Psoas muscle (tissue), 8 donors: Measurements from ENCODE around the gene GLDC. TPM values are rescaled to one million over a fixed set of nuclear protein-coding genes. Genes with fewer than 3 reads are reported as not detected.

Source experiments
- ATAC-seq, 4 donors: fragments of 200-7000 bp; cut with Tn5 transposase; one replicate each; pipeline ENCODE4 v1.9.1; 2020; ENCODE audit warnings: moderate library complexity in 3 of 4, mild to moderate bottlenecking in 2 of 4
- DNase-seq, 2 donors: peaks; one replicate each; pipeline ENCODE4 v3.0.0-alpha.2; 2020
- H3K27ac ChIP-seq: fragments of 200-600 bp; one replicate; pipeline ENCODE4 v1.8.0; 2022
- H3K27me3 ChIP-seq, 3 donors: fragments of 200-600 bp in 1 of 3; one replicate each; pipeline versions ENCODE4 v1.6.1 to v1.8.0; 2013 to 2022; ENCODE audit warnings: low read length in 2 of 3, mild to moderate bottlenecking in 2 of 3, moderate library complexity in 1 of 3; ENCODE audit not compliant: insufficient read depth in 3 of 3
- H3K36me3 ChIP-seq, 2 donors: fragments of 200-600 bp in 1 of 2; one replicate each; pipeline versions ENCODE4 v1.6.1 to v1.8.0; 2013 to 2022; ENCODE audit warnings: low read depth in 1 of 2, mild to moderate bottlenecking in 1 of 2, moderate library complexity in 1 of 2; ENCODE audit not compliant: insufficient read depth in 1 of 2
- H3K4me1 ChIP-seq: fragments of 200-600 bp; one replicate; pipeline ENCODE4 v1.8.0; 2022
- H3K4me3 ChIP-seq: fragments of 200-600 bp; one replicate; pipeline ENCODE4 v1.8.0; 2022; ENCODE audit warnings: mild to moderate bottlenecking
- H3K9me3 ChIP-seq: fragments of 200-600 bp; one replicate; pipeline ENCODE4 v1.8.0; 2022
- WGBS, 3 donors: extraction: QIAGEN DNeasy Blood & Tissue Kit; methylation state at CpG; one replicate each; pipeline versions ENCODE4 v1.1.6 to v1.1.7; 2013; 5-methylcytosine and 5-hydroxymethylcytosine counted together
- intact Hi-C, 2 donors: fragments of 100-400 bp; cut with DNase I; formaldehyde crosslinking; loops; one replicate each; pipeline versions ENCODE4 v1.11.0 to v1.14.2; 2022
- polyA plus RNA-seq, 3 donors: library from polyadenylated mRNA; stranded (reverse); fragments of 200-250 nt; gene quantifications; one replicate each; pipeline ENCODE4 v1.2.3, GENCODE V29; 2013
- total RNA-seq, 4 donors: library from RNA; stranded (reverse); fragmentation: NEBNext Ultra II Directional in 2 of 4; extraction: Animal tissue kit (Norgen Biotek cat#: 25700) in 2 of 4; gene quantifications; one replicate each; pipeline versions ENCODE4 v1.2.1 to v1.2.4, GENCODE V29; 2021 to 2023
- TF ChIP-seq, protein P1 (sequence below): fragments of 200-600 bp; IDR thresholded peaks from one replicate; pipeline ENCODE4 v1.8.0; 2022; ENCODE audit warnings: antibody characterized with exemption
- donor health status: healthy with polysubstance abuse.
- donor health status: DM: no; HTN: no; CAD: no; lungs with moderate emphysema.
- donor health status: Bipolar disorder and iron deficiency.
- donor health status: healthy.
- donor health status: DM: yes; HTN: yes; CAD: no.
- donor health status: DM: no; HTN: no; CAD: no.
- donor health status: DM: no; HTN: no; CAD: no.
- donor health status: DM: yes; HTN: yes; CAD: no.

The GLDC gene
- total and polyA plus RNA-seq, 7 donors = 0.30 to 2.3 (median 1.3) TPM

DNA sequence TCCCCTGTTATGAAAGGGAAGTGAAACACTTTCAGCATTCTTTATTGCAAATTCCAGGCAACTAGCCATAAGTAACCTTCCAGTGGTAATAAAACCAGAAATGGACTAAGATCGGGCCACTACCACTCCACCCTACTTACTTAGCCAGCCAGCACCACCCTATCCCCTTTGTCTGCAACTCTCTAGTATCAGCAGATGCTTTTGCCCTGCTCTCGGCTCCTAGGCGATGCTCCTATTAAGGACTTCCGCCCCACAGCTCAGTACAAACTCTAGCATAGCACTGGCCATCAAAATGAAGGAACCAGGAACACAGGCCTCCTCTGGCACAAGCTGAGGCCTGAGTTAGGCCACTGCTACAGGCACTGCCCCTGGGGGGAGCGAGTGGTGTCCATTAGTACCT is 81.2 kb downstream of the GLDC start:
- Histone ChIP-seq H3K4me3 (no peak overlapping the region), H3K27ac (no peak overlapping the region), H3K4me1 (no peaks in the 10 kb centered on the region), H3K36me3 (no peaks in the 10 kb centered on the region), H3K27me3 (peaks cover 0 to 2% (median 0%) of the 10 kb centered on the region in 3 donors), H3K9me3 (no peaks in the 10 kb centered on the region)
- TF ChIP-seq, protein P1, sequence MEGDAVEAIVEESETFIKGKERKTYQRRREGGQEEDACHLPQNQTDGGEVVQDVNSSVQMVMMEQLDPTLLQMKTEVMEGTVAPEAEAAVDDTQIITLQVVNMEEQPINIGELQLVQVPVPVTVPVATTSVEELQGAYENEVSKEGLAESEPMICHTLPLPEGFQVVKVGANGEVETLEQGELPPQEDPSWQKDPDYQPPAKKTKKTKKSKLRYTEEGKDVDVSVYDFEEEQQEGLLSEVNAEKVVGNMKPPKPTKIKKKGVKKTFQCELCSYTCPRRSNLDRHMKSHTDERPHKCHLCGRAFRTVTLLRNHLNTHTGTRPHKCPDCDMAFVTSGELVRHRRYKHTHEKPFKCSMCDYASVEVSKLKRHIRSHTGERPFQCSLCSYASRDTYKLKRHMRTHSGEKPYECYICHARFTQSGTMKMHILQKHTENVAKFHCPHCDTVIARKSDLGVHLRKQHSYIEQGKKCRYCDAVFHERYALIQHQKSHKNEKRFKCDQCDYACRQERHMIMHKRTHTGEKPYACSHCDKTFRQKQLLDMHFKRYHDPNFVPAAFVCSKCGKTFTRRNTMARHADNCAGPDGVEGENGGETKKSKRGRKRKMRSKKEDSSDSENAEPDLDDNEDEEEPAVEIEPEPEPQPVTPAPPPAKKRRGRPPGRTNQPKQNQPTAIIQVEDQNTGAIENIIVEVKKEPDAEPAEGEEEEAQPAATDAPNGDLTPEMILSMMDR = no peak
- intact Hi-C loops = no loop called here
- ATAC-seq (no peak), DNase-seq (no peak)
- WGBS, 3 donors = 85 to 89% (median 88%) methylated on average over 5 of the region's 5 CpGs

DNA sequence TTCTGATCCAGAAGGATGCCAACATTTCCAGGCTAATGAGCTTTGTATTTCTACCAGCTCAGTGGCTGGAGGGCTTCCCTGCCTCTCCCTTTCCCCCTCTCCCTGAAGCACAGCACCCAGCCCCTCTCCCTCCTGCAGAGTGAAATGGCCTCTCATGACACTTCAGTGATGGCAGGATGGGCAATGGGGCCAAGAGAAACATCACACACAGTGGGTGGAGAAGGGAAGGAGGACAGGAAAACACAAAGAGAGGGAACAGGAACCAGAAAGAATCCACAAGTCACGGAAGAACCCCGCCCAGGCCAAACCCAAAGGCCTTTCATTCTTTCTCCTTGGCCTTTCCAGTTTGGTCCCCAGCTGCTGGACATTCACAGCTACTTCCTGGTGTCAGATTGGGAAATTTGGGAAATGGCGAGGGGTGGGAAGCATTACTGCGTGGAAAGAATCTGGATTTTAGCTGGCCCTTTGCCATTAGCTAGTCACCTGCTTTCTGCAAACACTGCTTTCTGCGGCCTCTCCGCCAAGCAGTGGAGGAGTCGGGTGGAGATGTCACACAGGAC is 82.6 kb downstream of the GLDC start:
- H3K9me3 ChIP-seq = no peaks in the 10 kb centered on the region
- ATAC-seq = no peak
- TF ChIP-seq, protein P1 = no peak
- no peak overlapping the region for H3K27ac ChIP-seq
- no peaks in the 10 kb centered on the region for H3K4me1 ChIP-seq
- intact Hi-C loops = no loop called here
- peaks cover 0 to 2% (median 0%) of the 10 kb centered on the region in 3 donors for H3K27me3 ChIP-seq
- no peaks in the 10 kb centered on the region for H3K36me3 ChIP-seq
- no peak overlapping the region for H3K4me3 ChIP-seq
- DNase-seq = no peak
- WGBS, 3 donors = 77 to 82% (median 81%) methylated on average over 7 of the region's 7 CpGs

DNA sequence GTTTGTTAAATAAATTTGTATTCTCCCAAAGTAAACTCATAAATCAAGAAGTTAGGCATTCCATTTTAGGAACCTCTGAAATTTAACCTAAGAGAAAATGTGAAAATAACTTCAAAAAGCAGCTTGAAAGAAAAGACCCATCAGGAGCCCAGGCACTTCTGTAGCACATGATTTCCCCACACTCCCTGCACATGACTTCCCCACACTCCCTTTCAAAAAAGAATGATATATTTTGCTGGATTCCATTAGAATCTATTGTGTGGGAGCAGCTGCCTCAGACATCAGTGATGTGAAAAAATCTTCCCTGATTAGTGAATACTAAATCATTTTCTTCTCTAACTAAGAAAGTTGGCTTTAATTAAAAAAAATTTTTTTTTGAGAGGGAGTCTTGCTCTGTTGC is 83.3 kb downstream of the GLDC start:
- no peak overlapping the region for H3K4me3 ChIP-seq
- H3K4me1 ChIP-seq = no peaks in the 10 kb centered on the region
- DNase-seq (no peak), ATAC-seq (no peak)
- no peaks in the 10 kb centered on the region for H3K36me3 ChIP-seq
- TF ChIP-seq, protein P1 = no peak
- intact Hi-C loops = no loop called here
- H3K9me3 ChIP-seq = no peaks in the 10 kb centered on the region
- no peak overlapping the region for H3K27ac ChIP-seq
- H3K27me3 ChIP-seq = peaks cover 0 to 2% (median 0%) of the 10 kb centered on the region in 3 donors

DNA sequence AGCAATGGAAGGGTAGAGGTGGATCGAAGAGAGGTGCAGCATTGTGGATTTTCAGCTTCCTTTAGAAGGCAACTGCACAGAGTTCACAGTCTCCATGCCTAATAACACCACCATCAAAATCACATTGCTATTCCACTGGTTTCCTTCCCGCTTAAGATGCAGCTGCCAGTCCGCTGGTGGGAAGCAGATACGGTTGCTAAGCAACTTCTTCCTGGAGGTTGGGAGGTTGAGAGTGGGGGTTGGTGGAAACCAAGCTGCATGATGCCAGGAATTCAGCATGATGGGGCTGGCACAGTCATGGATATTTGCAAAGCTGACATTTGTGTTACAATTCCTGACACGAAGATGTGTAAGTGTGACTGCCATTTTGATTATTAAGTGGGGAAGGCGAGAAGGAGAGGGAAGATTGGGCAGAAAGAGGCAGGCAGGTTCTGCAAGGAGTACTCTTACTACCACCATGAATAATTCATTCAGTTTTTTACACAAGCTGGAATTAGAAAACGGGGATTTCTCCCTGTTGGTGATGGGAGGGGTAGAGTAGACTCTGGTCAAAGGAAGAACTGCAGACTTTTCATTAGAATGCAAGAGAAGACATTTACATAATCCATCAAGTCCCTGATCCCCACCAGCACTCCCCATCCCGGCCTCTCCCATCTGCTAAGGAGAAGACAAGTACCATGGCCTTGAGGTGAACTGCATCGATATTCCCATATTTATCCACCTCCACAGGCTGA is 87.5 kb downstream of the GLDC start:
- H3K36me3 ChIP-seq = no peaks in the 10 kb centered on the region
- H3K4me3 ChIP-seq = no peak overlapping the region
- no peaks in the 10 kb centered on the region for H3K9me3 ChIP-seq
- WGBS, 3 donors = 65 to 69% (median 66%) methylated on average over 9 of the region's 9 CpGs
- no peaks in the 10 kb centered on the region for H3K4me1 ChIP-seq
- intact Hi-C loops = no loop called here
- DNase-seq = no peak
- no peak for ATAC-seq
- H3K27me3 ChIP-seq = peaks cover 0 to under 1% (median 0%) of the 10 kb centered on the region in 3 donors
- TF ChIP-seq, protein P1 = no peak
- H3K27ac ChIP-seq = no peak overlapping the region

DNA sequence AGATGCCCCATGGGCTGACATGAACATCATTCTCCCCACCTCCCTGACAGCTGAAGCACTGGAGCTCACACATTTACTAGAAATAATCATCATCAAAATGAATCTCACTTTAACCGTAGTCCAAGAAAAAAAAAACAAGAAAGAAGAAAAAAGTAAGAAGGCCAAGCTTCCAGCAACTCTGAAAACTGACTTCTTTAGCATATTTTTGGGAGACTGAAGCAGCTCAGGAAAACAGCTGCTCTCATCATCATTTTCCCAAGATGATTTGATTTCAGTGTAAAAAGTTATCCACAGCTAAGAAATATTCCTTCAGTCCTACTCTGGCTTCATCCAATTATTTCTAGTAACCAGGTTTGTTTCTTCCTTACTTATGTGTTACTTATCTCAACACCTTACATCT is 91.7 kb downstream of the GLDC start:
- Histone ChIP-seq H3K36me3 (no peaks in the 10 kb centered on the region), H3K27me3 (no peaks in the 10 kb centered on the region), H3K27ac (no peak overlapping the region), H3K9me3 (no peaks in the 10 kb centered on the region), H3K4me1 (no peaks in the 10 kb centered on the region), H3K4me3 (no peak overlapping the region)
- no peak for DNase-seq
- ATAC-seq = no peak
- TF ChIP-seq, protein P1 = no peak
- intact Hi-C loops = no loop called here
- 64 to 80% (median 64%) methylated on average over 1 of the region's 1 CpG for whole genome bisulfite sequencing, 3 donors
